NCI-H2029 (cell line): ENCODE measurements around the gene ZNF530.
A peak's percentile ranks its signal among the peaks of the same experiment; 100 is the strongest.

ENCODE experiments used
- DNase-seq: peaks from one replicate; lab custom pipeline; 2025; lab: John Stamatoyannopoulos, UW

ZNF530 gene

DNA sequence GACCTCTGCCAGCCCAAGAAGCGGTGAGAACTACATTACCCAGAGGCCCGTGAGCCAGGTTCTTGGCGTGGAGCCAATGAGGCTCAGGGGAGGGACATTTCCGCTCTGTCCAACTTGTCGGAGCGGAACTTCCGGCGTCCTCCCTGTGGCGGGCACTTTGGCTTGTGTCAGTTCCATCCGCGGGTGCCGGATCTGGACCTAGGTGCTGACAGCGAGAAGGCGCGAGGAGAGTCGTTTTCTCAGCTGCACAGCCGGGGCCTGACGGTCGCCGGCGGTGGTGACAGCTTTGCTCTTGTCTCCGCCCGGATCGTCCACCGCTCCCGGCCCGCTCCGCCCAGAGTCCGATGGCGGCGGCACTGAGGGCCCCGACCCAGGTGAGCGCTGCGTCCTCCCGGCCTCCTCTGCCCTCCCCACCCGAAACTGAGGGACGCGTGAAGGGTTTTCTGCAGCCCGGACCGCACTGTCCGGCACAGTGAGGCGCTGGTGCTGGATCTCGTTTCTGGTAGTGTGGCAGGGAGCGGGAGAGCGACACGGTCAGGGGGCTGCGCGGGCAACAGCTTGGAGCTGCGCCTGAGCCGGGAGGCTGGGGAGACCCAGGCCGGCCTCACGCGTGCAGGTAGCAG lies at the start of gene ZNF530:
Gene ZNF530, plus strand, starts transcription at position 125 of the 623 bp plus-strand sequence. CDS start 4,461 bp downstream, outside the sequence.
- peak; percentile 92 for DNase-seq

DNA sequence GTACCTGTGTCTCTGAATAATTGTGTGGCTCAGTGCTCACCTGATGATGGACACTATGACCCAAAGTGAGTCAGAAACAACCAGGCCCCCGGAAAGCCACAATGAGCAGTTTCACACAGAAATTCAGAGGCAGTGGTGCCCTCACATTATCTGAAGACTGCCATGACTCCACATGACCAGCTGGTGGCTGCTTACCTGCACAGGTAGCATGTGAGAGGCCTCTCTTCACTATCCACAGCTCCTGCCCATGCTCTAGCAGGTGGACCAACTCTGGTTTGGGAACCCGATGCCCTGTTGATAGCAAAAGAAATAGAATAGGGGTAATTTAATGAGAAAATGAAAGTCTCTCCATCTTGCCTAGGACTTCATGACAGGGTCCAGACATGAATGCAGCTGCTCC lies 47.3 kb upstream of the ZNF530 start:
- no peak for DNase-seq

GRCh38 chr19:57557659-57558058 lies 42.0 kb upstream of the ZNF530 start:
- no peak for DNase-seq

DNA sequence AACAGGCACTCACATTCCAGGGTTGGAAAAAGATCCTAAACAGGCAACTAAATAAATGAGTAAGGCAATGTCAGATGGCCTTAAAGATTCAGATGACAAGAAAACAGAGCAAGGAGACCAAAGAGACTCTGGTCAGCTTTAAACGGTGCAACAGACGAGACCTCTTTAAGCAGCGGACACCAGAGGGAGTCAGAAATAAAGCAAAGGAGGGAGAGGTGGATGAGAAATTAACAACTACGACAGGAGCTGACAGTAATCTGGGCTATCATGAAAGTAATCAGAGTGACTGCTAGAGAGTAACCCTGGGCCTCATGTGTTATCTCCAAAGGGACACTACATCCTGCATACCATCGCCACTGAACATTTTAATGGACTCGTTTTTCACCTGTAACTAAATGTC lies 41.2 kb upstream of the ZNF530 start:
- DNase-seq, result no peak

DNA sequence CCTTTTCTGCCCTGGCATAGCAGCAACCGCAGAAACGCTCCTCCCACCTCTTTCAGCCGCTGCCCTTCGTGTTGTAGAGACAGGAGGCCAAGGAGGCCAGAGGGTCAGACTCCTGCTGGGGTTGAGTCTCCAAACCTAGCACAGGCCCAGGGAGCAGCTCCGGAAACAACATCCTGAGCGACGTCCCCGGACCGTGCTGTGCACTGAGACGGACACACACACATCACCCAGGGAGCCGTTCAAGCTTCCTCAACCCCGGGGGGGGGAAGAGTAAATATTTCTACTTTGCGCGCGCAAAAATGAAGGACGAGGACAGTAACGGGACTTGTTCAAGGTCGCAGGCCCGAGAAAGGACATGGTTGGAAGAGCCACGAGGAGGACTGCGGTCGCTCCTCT lies 40.7 kb upstream of the ZNF530 start:
- DNase-seq, result no peak

- DNase-seq, result peak; percentile 71
Measured at GRCh38 chr19:57559404-57560025, 40.2 kb upstream of the ZNF530 start, which contains the start of gene ZNF550. Gene ZNF550 (minus strand): TSS chr19:57559863. CDS start chr19:57559682, 181 bp downstream.

- no peak for DNase-seq
Measured at GRCh38 chr19:57560049-57560491, 39.6 kb upstream of the ZNF530 start.

- no peak for DNase-seq
Measured at GRCh38 chr19:57563547-57563946, 36.1 kb upstream of the ZNF530 start.

DNA sequence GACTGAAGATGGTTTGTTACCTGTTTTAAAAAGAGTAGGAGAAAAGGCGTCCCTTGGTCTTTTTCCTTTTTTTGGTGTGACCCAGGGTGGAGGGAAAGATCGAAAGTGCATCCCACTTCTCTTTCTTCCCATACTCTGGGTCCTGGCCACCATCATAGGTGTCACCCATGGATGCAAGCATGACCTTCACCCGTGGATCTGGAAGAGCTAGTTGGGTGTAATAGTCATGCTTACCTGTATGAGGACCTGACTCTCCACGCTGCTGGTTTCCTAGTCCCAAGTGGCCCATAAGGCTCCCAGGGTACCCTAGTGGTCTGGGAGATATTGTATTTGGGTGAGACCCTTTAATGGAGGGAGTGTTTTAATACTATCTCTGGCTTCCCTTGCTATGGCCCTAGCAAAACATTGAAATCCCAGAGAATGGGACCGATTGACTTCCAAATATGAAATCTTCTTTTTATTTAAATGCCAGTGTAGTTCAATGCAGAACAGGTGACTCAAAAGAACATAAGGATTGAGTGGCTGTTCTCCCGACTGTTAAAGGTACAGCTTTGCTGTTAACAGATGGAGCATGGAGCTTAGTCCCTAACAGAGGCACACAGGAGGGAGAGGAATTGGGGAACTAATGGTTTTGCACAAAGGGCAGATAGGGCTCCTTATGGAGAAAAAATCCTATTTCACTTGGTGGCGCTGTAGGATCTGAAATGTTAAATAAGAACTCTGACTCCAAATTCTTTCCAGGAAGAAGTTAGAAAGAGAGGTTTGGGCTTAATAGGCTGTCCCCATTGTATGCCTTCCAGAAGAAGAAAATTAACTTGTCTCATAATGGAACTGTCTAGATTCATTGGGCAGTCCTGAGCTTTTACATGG lies 33.1 kb upstream of the ZNF530 start:
- no peak for DNase-seq

DNA sequence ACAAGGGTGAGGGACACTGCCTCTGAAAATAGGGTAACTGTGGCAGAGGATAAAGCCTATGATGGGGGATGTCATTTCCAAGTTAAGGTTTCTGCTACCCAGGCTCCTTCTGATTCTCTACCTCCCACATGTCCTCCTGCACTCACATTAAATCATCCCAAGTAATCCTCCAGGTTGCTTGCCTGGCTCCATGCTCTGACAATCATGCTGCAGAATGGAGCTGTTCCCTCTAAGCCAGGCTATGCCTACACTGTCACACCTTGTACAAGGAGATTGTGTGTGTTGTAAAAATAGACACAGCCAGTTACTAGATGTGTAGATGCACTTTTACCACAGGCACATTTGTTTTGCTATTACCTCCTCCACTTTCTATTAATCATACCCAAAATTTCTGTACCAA lies 29.0 kb upstream of the ZNF530 start:
- no peak for DNase-seq

DNA sequence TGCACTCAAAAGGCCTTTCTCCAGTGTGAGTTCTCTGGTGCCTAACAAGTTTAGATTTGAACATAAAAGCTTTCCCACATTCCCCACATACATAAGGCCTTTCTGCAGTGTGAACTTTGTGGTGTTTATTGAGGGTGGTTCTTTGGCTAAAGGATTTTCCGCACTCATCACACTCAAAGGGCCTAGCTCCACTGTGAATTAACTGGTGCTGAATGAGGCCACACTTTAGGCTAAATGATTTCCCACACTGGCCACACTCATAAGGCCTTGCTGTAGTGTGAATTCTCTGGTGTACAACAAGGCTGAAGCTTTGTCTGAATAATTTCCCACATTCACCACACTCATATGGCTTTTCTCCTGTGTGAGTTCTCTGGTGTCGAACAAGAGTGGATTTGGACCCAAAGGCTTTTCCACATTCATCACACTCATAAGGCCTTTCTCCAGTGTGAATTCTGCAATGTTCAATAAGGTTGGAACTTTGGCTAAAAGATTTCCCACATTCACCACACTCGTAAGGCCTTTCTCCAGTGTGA lies 27.2 kb upstream of the ZNF530 start:
- DNase-seq, result no peak

- DNase-seq, result no peak
Measured at GRCh38 chr19:57576661-57577060, 23.0 kb upstream of the ZNF530 start.

- DNase-seq, result peak; percentile 99
Measured at GRCh38 chr19:57578487-57579205, 21.0 kb upstream of the ZNF530 start, which contains the start of gene ZNF416. Gene ZNF416 (minus strand): TSS chr19:57578911. CDS start chr19:57578704, 207 bp downstream.

GRCh38 chr19:57583104-57583520 lies 16.6 kb upstream of the ZNF530 start:
- DNase-seq, result no peak

GRCh38 chr19:57583521-57584416 lies 15.9 kb upstream of the ZNF530 start, which contains the start of gene ZIK1:
Gene ZIK1 (plus strand): TSS chr19:57584145. CDS start chr19:57584357, 212 bp downstream.
- DNase-seq, result peak; percentile 6

GRCh38 chr19:57587529-57587928 lies 12.2 kb upstream of the ZNF530 start:
- DNase-seq, result no peak

DNA sequence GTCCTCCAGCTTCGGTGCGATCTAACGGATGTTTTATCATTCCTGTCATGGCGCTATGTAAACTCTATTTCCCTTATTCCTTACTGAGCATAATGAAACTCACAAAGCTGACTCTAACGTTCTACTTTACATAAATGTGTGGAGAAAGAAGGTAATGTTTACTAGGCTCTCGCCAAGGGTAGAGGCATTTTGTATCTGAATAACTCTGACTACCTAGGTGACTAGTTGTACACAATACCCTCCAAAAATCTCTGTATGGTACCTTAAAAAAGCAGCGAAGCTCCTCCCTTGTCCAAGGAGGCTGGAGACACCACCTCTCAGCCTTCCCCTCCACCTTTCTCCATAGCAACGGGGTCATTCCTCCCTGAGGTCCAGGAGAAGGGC lies 316 bp upstream of the ZNF530 start:
- no peak for DNase-seq

DNA sequence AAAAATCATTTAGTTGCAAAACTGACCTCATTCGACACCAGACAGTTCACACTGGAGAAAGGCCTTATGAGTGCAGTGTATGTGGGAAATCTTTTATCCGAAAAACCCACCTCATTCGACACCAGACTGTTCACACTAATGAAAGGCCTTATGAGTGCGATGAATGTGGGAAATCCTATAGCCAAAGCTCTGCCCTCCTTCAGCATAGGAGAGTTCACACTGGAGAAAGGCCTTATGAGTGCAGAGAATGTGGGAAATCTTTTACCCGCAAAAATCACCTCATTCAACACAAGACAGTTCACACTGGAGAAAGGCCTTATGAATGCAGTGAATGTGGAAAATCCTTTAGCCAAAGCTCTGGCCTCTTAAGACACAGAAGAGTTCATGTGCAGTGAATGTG lies 7.2 kb downstream of the ZNF530 start:
- DNase-seq, result no peak

GRCh38 chr19:57611113-57611512 lies 11.4 kb downstream of the ZNF530 start:
- no peak for DNase-seq

GRCh38 chr19:57613941-57614743 lies 14.5 kb downstream of the ZNF530 start, which contains the start of gene ZNF134:
Gene ZNF134 (plus strand): TSS chr19:57614242. CDS start chr19:57619469, 5,227 bp downstream.
- peak; percentile 90 for DNase-seq
